Ovary (tissue), 3 donors: ENCODE results near the gene TRMT61A.

Experiments
- EP300 ChIP-seq: sonication (generic); formaldehyde crosslinking; IDR thresholded peaks from one replicate; pipeline ENCODE4 v1.6.1; 2017; ENCODE audit warnings: antibody characterized with exemption
- POLR2A ChIP-seq: fragments of 450-650 bp; IDR thresholded peaks from one replicate; pipeline ENCODE4 v1.6.1; 2017; ENCODE audit warnings: antibody characterized with exemption, mild to moderate bottlenecking, moderate library complexity
- TF ChIP-seq, protein P1 (sequence below), 3 donors: fragments of 450-650 bp in 2 of 3; fragments of 200-600 bp in 1 of 3; IDR thresholded peaks; one replicate each; pipeline versions ENCODE4 v1.5.1 to v1.8.0; 2016 to 2022; ENCODE audit warnings: antibody characterized with exemption in 3 of 3, mild to moderate bottlenecking in 1 of 3
- donor health status: DM: no; HTN: no; CAD: no.

DNA sequence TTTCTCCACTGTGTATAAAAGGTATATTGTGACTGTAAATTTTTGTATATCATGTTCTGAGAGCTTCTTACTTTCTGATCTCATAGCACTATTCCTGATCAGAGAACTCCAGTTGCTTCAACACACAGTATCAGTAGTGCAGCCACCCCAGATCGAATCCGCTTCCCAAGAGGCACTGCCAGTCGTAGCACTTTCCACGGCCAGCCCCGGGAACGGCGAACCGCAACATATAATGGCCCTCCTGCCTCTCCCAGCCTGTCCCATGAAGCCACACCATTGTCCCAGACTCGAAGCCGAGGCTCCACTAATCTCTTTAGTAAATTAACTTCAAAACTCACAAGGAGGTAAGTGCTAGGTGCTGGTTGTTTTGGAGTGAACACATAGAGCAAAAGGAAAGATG is 37.3 kb upstream of the TRMT61A start:
- TF ChIP-seq POLR2A = no peak
- TF ChIP-seq, protein P1, sequence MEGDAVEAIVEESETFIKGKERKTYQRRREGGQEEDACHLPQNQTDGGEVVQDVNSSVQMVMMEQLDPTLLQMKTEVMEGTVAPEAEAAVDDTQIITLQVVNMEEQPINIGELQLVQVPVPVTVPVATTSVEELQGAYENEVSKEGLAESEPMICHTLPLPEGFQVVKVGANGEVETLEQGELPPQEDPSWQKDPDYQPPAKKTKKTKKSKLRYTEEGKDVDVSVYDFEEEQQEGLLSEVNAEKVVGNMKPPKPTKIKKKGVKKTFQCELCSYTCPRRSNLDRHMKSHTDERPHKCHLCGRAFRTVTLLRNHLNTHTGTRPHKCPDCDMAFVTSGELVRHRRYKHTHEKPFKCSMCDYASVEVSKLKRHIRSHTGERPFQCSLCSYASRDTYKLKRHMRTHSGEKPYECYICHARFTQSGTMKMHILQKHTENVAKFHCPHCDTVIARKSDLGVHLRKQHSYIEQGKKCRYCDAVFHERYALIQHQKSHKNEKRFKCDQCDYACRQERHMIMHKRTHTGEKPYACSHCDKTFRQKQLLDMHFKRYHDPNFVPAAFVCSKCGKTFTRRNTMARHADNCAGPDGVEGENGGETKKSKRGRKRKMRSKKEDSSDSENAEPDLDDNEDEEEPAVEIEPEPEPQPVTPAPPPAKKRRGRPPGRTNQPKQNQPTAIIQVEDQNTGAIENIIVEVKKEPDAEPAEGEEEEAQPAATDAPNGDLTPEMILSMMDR (IDR thresholded peaks at IDR 0.05) = no peak
- no peak for TF ChIP-seq EP300
